GM03348 (cell line): Measurements from ENCODE around the gene DDHD1.
"Not testable (repeated sequence)": the region's sequence is repeated elsewhere in the genome, so short reads cannot be mapped to it uniquely, and the experiment has no call there.

Source experiments
- DNase-seq: peaks from one replicate; pipeline ENCODE4 v3.0.0; 2012; ENCODE audit warnings: low spot score

The DDHD1 gene

GRCh38 chr14:53108292-53109104 is 44.6 kb downstream of the DDHD1 start:
- DNase-seq, result peak; percentile 20

- DNase-seq, result no peak
Measured at GRCh38 chr14:53106768-53107167, 46.4 kb downstream of the DDHD1 start.

GRCh38 chr14:53103636-53104340 is 49.3 kb downstream of the DDHD1 start:
- DNase-seq, result no peak

- DNase-seq, result peak; percentile 37
Measured at GRCh38 chr14:53093206-53093605, 59.9 kb downstream of the DDHD1 start.

GRCh38 chr14:53090853-53091252 is 62.3 kb downstream of the DDHD1 start:
- no peak for DNase-seq

GRCh38 chr14:53084954-53085353 is 68.2 kb downstream of the DDHD1 start:
- DNase-seq, result not testable (repeated sequence)

GRCh38 chr14:53064475-53064874 is 88.6 kb downstream of the DDHD1 start:
- no peak for DNase-seq

GRCh38 chr14:53062856-53063255 is 90.3 kb downstream of the DDHD1 start:
- DNase-seq, result peak; percentile 13

GRCh38 chr14:53060046-53060445 is 93.1 kb downstream of the DDHD1 start:
- DNase-seq, result no peak

- peak; percentile 64 for DNase-seq
Measured at GRCh38 chr14:53055003-53055402, 98.1 kb downstream of the DDHD1 start.

- DNase-seq, result peak; percentile 64
Measured at GRCh38 chr14:53054457-53054856, 98.7 kb downstream of the DDHD1 start.

- peak; percentile 20 for DNase-seq
Measured at GRCh38 chr14:53048631-53049030, 104.5 kb downstream of the DDHD1 start.

GRCh38 chr14:53047307-53048069 is 105.6 kb downstream of the DDHD1 start:
- DNase-seq, result no peak

- DNase-seq, result peak; percentile 67
Measured at GRCh38 chr14:53044486-53044885, 108.6 kb downstream of the DDHD1 start.

- no peak for DNase-seq
Measured at GRCh38 chr14:53043027-53043581, 110.0 kb downstream of the DDHD1 start.

- DNase-seq, result no peak
Measured at GRCh38 chr14:53042480-53042879, 110.6 kb downstream of the DDHD1 start.

GRCh38 chr14:53041067-53041466 is 112.1 kb downstream of the DDHD1 start:
- no peak for DNase-seq

- DNase-seq, result no peak
Measured at GRCh38 chr14:53038629-53039028, 114.5 kb downstream of the DDHD1 start.

GRCh38 chr14:53037016-53037415 is 116.1 kb downstream of the DDHD1 start:
- DNase-seq, result no peak

GRCh38 chr14:53035336-53036210 is 117.5 kb downstream of the DDHD1 start:
- peak; percentile 17 for DNase-seq

GRCh38 chr14:53034688-53035230 is 118.4 kb downstream of the DDHD1 start:
- DNase-seq, result no peak
